GM20000 (cell line): ENCODE data around the gene OPRL1.

Source experiments
- DNase-seq: peaks from one replicate; pipeline ENCODE4 v3.0.0; 2012; ENCODE audit warnings: low spot score
- CTCF ChIP-seq: IDR thresholded peaks from 2 replicates; pipeline ENCODE4 v1.5.1; 2012; ENCODE audit warnings: mild to moderate bottlenecking, control low read depth; ENCODE audit errors: extremely low read depth, missing control alignments

The OPRL1 gene

GRCh38 chr20:64072498-64073063, 7.3 kb upstream of the OPRL1 start:
- no peak for TF ChIP-seq CTCF

GRCh38 chr20:64073476-64074183, 6.3 kb upstream of the OPRL1 start:
- DNase-seq = no peak

More at GRCh38 chr20:64072498-64073063, 7.3 kb upstream of the OPRL1 start:
- no peak for DNase-seq

DNA sequence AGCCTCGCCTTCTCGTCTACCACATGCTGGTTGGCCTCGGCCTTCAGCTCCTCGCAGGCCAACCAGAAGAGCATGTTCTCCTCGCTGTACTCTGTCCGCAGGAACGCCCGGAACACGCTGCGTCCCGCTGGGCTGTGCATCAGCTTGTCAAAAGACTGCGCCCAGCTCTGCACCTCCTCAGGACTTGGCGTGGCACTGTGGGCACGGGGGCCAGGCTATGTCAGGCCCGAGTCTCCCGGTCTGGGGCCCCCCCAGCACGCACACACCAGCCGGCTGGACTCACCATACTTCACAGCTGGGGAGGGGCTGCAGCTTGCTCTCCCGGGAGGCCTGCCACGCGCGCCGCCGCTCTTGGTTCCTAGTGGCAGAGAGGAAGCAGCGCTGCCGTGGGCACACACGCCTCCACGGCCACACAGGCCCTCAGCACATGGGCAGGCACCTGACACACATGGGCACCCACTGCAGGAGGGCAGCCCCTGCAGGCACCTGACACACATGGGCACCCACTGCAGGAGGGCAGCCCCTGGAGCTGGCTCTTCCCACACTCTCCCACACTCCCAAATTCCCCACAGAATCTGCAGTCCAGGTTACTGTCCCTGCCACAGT, 5.6 kb upstream of the OPRL1 start:
- no peak for DNase-seq
- no peak for TF ChIP-seq CTCF

More at GRCh38 chr20:64073476-64074183, 6.3 kb upstream of the OPRL1 start:
- TF ChIP-seq CTCF = no peak

GRCh38 chr20:64074963-64075362, 4.9 kb upstream of the OPRL1 start:
- TF ChIP-seq CTCF = no peak

GRCh38 chr20:64075556-64075955, 4.3 kb upstream of the OPRL1 start:
- no peak for DNase-seq
- TF ChIP-seq CTCF = no peak

More at GRCh38 chr20:64074963-64075362, 4.9 kb upstream of the OPRL1 start:
- DNase-seq = no peak

GRCh38 chr20:64076061-64076997, 3.6 kb upstream of the OPRL1 start:
- no peak for TF ChIP-seq CTCF
- no peak for DNase-seq
